Mesothelial cell of epicardium (in vitro differentiated cells): ENCODE data around the gene ICAM3. TPM values are rescaled to one million over a fixed set of nuclear protein-coding genes. Genes with fewer than 3 reads are reported as not detected.

Source experiments
- DNase-seq, 2 experiments: peaks; one replicate each; pipeline ENCODE4 v3.0.0; 2021; ENCODE audit warnings: low spot score in 2 of 2; ENCODE audit not compliant: unreplicated experiment in 2 of 2
- H3K27ac Mint-ChIP-seq: 2 replicates; pipeline ENCODE4 v1.8.0; 2021; ENCODE audit warnings: mixed read lengths
- H3K27me3 Mint-ChIP-seq: 2 replicates; pipeline ENCODE4 v1.8.0; 2021; ENCODE audit warnings: low read depth, mixed read lengths
- H3K36me3 Mint-ChIP-seq: 2 replicates; pipeline ENCODE4 v1.8.0; 2021; ENCODE audit warnings: mixed read lengths
- H3K4me1 Mint-ChIP-seq: 2 replicates; pipeline ENCODE4 v1.8.0; 2021; ENCODE audit warnings: mixed read lengths
- H3K4me3 Mint-ChIP-seq: 2 replicates; pipeline ENCODE4 v1.8.0; 2021; ENCODE audit warnings: mild to moderate bottlenecking, moderate library complexity, mixed read lengths
- H3K9me3 Mint-ChIP-seq: 2 replicates; pipeline ENCODE4 v1.8.0; 2021; ENCODE audit warnings: mixed read lengths
- total RNA-seq: library from RNA; stranded (reverse); gene quantifications from 3 replicates; pipeline ENCODE4 v1.2.1, GENCODE V29; 2021
- TF ChIP-seq, protein P1 (sequence below): fragments of 200-600 bp; sonication (generic); IDR thresholded peaks from one replicate; pipeline ENCODE4 v1.5.0; 2021; ENCODE audit warnings: antibody characterized with exemption; ENCODE audit not compliant: unreplicated experiment

The ICAM3 gene
- total RNA-seq, 1 donor from 2014 or later = 2.3 TPM

- no peak for DNase-seq
- Mint-ChIP-seq H3K27me3 (no peaks in the 10 kb centered on the region), H3K9me3 (no peaks in the 10 kb centered on the region), H3K4me1 (peaks cover 15% of the 10 kb centered on the region), H3K36me3 (peaks cover 14% of the 10 kb centered on the region), H3K27ac (peak overlapping the region; percentile 84), H3K4me3 (peak overlapping the region; percentile 88)
- TF ChIP-seq, protein P1, sequence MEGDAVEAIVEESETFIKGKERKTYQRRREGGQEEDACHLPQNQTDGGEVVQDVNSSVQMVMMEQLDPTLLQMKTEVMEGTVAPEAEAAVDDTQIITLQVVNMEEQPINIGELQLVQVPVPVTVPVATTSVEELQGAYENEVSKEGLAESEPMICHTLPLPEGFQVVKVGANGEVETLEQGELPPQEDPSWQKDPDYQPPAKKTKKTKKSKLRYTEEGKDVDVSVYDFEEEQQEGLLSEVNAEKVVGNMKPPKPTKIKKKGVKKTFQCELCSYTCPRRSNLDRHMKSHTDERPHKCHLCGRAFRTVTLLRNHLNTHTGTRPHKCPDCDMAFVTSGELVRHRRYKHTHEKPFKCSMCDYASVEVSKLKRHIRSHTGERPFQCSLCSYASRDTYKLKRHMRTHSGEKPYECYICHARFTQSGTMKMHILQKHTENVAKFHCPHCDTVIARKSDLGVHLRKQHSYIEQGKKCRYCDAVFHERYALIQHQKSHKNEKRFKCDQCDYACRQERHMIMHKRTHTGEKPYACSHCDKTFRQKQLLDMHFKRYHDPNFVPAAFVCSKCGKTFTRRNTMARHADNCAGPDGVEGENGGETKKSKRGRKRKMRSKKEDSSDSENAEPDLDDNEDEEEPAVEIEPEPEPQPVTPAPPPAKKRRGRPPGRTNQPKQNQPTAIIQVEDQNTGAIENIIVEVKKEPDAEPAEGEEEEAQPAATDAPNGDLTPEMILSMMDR = no peak
These were observed 23.0 kb downstream of the ICAM3 start for GRCh38 chr19:10316229-10317044.

DNA sequence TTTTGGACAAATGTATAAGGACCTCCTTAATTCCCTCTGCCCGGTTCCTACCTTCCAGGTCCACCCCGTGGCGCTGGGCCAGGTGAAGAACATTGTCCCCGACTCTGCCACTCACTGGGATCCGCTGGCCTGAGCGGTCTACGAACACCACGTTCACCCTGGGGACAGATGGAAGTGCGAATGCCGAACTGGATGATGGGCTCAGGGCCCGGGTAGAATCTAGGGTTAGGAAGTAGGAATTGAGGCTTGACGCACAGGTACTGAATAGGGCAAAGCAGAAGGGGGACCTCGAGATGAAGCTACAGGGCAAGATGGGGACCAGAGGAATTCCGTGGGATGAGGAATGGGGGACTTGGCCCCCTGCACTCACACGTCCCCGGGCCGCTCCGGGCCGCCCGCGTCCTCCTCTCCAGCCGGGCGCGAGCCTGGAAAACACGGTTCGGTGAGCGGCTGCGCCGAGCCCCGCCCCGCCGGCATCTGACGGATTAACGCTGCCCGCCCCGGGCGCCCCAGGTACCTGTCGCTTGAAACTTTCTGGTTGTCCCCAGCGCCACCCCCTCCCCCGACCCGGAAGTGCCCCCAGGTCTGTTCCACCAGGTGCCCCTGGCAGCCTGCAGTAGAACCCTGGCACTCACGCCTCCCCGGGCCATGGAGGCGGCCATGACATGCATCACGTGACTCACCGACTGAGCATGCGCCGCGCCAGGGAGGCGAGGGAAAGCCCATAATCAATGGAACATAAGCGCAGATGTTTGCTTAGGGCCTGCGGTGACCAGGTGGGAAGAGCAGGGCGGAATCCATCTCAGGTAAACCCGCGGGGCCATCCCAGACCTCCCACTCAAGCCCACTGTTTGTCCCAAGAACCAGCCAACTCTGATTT lies 23.8 kb downstream of the ICAM3 start, which contains the start of gene FDX2:
Gene FDX2 (minus strand): TSS at position 681 of the 880 bp plus-strand sequence. CDS start 19 bp downstream, at position 662.
- TF ChIP-seq, protein P1 = no peak
- H3K36me3 Mint-ChIP-seq = peaks cover 14% of the 10 kb centered on the region
- no peaks in the 10 kb centered on the region for H3K27me3 Mint-ChIP-seq
- no peaks in the 10 kb centered on the region for H3K9me3 Mint-ChIP-seq
- DNase-seq = peak; percentile 84 to 94
- H3K4me1 Mint-ChIP-seq = peaks cover 15% of the 10 kb centered on the region
- peak within 1 kb of the TSS; percentile 88 for H3K4me3 Mint-ChIP-seq
- peak within 1 kb of the TSS; percentile 84 for H3K27ac Mint-ChIP-seq

- TF ChIP-seq, protein P1 = no peak
- no peak within 1 kb of the TSS for H3K27ac Mint-ChIP-seq
- H3K4me3 Mint-ChIP-seq = no peak within 1 kb of the TSS
- no peaks in the 10 kb centered on the region for H3K27me3 Mint-ChIP-seq
- DNase-seq = no peak
- peaks cover 3% of the 10 kb centered on the region for H3K4me1 Mint-ChIP-seq
- H3K9me3 Mint-ChIP-seq = no peaks in the 10 kb centered on the region
- H3K36me3 Mint-ChIP-seq = peaks cover 5% of the 10 kb centered on the region
These were observed 30.0 kb downstream of the ICAM3 start, which contains the start of gene ZGLP1 for GRCh38 chr19:10309423-10309822. Gene ZGLP1 (minus strand): TSS chr19:10309815.

DNA sequence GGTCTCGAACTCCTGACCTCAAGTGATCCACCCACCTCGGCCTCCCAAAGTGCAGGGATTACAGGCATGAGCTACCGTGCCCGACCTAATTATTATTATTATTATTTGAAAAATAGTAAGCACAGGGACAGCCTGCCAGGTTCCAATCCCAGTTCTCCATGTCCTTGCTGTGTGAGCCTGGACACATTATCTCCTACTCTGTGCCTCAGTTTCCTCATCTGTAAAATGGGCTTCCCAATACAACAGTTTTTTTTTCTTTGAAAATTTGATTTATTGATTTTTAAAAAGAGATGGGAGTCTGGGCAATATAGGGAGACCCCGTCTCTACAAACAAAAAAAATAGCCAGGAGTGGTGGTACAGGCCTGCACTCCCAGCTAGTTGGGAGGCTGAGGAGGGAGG lies 33.1 kb downstream of the ICAM3 start:
- TF ChIP-seq, protein P1 = no peak
- Mint-ChIP-seq H3K36me3 (peaks cover 4% of the 10 kb centered on the region), H3K27me3 (peaks cover 12% of the 10 kb centered on the region), H3K4me3 (no peak overlapping the region), H3K9me3 (no peaks in the 10 kb centered on the region), H3K27ac (no peak overlapping the region), H3K4me1 (no peaks in the 10 kb centered on the region)
- no peak for DNase-seq

DNA sequence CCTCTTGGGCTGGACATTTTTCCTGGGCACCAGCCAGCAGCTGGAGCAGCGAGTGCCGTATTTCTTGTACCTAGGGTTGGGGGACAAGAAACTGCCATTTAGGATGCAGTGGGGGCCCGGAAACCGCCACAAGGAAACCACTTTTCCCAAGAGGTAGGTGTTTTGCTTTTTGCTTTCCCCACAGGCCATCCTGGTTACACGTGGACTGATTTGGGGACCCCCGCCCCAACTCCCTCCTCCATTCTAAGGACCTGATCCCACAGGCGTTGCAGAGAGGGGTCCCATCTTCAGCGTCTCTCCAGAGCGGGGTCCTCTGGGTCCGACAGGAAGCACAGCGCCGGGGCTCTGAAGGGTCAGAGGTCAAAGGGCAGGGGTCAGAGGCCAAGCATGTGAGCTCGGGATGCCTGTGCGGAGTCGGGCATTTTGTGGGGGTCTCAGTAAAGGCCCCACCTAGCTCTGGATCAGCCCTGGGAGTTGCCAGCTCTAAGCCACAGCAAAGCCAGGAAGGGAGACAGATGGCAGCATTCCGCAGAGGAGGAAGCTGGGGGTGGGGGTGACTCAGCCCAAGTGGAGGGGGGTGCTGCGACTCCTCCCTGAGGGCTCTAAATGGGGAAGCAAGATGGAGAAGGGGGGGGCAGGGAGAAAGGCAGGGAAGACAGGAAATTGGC lies 34.2 kb downstream of the ICAM3 start:
- H3K27me3 Mint-ChIP-seq = peaks cover 14% of the 10 kb centered on the region
- H3K27ac Mint-ChIP-seq = no peak overlapping the region
- no peak overlapping the region for H3K4me3 Mint-ChIP-seq
- H3K36me3 Mint-ChIP-seq = peaks cover 4% of the 10 kb centered on the region
- no peaks in the 10 kb centered on the region for H3K4me1 Mint-ChIP-seq
- TF ChIP-seq, protein P1 = no peak
- DNase-seq = no peak
- H3K9me3 Mint-ChIP-seq = no peaks in the 10 kb centered on the region
